ENCODE data around the gene KLHL29.
A peak's percentile ranks its signal among the peaks of the same experiment; 100 is the strongest.

Gene KLHL29

GRCh38 chr2:23754970-23755369 lies 370.0 kb downstream of the KLHL29 start:
- no peak for DNase-seq

DNA sequence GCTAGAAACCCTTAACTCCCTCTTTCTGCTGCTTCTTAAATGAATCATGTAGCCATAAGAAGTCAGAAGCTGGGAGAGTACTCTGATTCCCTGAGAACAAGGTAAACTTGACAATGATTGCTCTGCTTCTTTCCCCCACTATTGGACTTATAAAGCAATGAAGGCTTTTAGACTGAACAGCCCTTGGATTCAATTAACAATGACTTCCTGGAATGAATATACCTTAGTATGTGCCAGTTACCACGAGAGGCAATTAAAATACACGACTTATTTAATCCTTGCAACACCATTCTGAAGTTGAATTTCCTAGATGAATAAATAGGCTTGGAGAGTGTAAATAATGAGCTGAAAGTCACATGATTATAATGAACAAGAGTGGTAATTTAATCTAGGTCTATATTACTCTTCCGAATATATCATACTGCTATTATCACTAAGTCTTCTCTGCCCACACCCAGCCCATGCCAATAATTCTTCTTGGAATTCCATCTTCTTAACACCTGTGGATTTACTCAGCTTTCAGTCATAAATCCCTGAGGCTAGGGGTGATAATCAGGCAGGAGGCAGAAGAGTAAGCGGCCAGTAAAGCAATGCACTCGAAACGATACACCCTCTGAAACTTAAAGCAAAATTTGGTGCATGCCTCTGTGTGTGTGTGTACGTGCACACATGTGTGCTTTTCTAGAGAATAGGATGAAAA lies 371.8 kb downstream of the KLHL29 start:
- DNase-seq = no peak

DNA sequence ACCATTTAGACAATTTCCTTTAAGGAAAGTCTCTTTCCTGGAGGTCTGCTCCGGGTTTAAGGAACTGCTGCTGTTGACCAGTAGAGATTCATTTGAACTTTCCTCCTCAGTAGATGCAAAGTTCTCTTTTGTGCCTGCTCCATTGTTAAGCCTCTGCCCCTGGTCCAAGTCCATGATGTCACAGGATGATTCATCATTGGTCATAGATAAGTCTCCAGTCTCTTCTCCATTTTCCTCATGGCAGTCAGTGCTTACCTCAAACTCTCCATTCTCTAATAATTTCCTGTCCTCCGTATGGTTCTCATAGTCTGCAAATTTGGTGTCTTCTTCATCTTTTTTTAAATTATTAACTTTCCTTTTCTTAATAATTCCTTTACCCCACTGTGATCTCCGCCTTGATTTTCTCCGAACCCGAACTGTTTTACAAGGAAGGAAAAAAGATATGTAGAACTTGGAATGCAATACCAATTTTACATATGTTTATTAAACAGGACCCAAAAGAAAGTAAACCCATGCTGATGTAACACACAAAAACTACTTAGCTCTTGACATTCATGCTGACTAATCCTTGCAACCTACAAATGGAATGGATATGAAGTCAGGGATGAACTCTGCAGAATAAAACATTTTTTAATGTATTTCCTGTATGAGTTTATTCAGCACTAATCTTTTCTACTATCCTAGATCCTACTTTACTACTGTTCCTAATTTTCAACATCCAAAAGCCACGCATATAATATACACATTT lies 372.9 kb downstream of the KLHL29 start:
- peak; percentile 44 for DNase-seq

Measured in DMS53 (cell line).